A549 (cell line): ENCODE results near the gene ASMTL.

Experiments
- CBX8 ChIP-seq: fragments of 200-600 bp; sonication (generic); IDR thresholded peaks from 2 replicates; pipeline ENCODE4 v1.6.1; 2016
- CTCF ChIP-seq: fragments of >200 bp; sonication (Bioruptor Twin); formaldehyde crosslinking; IDR thresholded peaks from 3 replicates; pipeline ENCODE4 v1.5.1; 2016
- HES2 ChIP-seq: fragments of >200 bp; sonication (Bioruptor Twin); formaldehyde crosslinking; IDR thresholded peaks from 2 replicates; pipeline ENCODE4 v1.6.1; 2016
- MAZ ChIP-seq: fragments of 150-350 bp; IDR thresholded peaks from 2 replicates; pipeline ENCODE4 v1.6.1; 2014; ENCODE audit warnings: antibody characterized with exemption, low read depth, low read length, borderline replicate concordance

- no peak for TF ChIP-seq CBX8
- no peak for TF ChIP-seq HES2
- TF ChIP-seq MAZ = no peak
- TF ChIP-seq CTCF = no peak
Observed at GRCh38 chrX:1462596-1463251, 10.0 kb upstream of the ASMTL start.
